Measurements from ENCODE around the gene CTXND2. TPM values are rescaled to one million over a fixed set of nuclear protein-coding genes. Genes with fewer than 3 reads are reported as not detected.

The CTXND2 gene
- total RNA-seq, 1 donor from 2014 or later = not detected

DNA sequence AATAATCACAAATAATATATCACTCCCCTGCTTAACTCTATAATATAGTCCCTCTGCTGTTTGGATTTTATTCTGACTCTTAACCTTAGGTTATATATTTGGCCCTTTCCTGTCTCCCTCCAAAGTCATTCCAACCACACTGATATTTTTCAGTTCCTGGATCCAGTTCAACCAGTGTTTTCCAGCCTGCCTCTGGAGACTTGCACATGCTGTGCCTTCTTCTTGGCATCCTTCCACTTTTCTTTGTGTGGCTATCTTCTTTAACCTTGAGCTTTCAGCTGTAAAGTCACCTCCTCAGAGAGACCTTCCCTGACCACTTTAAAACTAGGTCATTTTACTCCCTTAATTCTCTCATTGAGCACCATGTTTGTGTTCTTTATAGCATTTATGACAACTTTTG lies 68.3 kb downstream of the CTXND2 start:
- no peaks in the 10 kb centered on the region for H3K9me3 ChIP-seq
- DNase-seq = no peak
- no peak overlapping the region for H3K4me3 ChIP-seq
- TF ChIP-seq, protein P1, sequence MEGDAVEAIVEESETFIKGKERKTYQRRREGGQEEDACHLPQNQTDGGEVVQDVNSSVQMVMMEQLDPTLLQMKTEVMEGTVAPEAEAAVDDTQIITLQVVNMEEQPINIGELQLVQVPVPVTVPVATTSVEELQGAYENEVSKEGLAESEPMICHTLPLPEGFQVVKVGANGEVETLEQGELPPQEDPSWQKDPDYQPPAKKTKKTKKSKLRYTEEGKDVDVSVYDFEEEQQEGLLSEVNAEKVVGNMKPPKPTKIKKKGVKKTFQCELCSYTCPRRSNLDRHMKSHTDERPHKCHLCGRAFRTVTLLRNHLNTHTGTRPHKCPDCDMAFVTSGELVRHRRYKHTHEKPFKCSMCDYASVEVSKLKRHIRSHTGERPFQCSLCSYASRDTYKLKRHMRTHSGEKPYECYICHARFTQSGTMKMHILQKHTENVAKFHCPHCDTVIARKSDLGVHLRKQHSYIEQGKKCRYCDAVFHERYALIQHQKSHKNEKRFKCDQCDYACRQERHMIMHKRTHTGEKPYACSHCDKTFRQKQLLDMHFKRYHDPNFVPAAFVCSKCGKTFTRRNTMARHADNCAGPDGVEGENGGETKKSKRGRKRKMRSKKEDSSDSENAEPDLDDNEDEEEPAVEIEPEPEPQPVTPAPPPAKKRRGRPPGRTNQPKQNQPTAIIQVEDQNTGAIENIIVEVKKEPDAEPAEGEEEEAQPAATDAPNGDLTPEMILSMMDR (IDR thresholded peaks at IDR 0.05) = no peak
- H3K27me3 ChIP-seq = no peaks in the 10 kb centered on the region
- ATAC-seq = no peak
- no peak overlapping the region for H3K27ac ChIP-seq
- peaks cover 97% of the 10 kb centered on the region for H3K36me3 ChIP-seq
- no peaks in the 10 kb centered on the region for H3K4me1 ChIP-seq
- intact Hi-C loops (cut with DNase I) = no loop called here

DNA sequence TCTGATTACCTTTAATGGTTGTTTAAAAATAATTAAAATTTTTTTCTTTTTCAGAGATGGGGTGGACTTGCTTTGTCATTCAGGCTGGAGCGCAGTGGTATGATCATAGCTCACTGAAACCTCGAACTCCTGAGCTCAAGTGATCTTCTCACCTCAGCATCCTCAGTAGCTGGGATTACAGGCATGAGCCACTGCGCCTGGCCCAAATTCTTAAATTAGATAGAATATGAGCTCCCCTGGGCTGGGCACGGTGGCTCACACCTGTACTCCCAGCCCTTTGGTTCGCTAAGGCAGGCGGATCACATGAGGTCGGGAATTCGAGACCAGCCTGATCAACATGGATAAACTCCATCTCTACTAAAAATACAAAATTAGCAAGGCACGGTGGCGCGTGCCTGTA lies 70.7 kb downstream of the CTXND2 start:
- ATAC-seq (no peak), DNase-seq (no peak)
- no peaks in the 10 kb centered on the region for H3K27me3 ChIP-seq
- intact Hi-C loops (cut with DNase I) = no loop called here
- peaks cover 97% of the 10 kb centered on the region for H3K36me3 ChIP-seq
- TF ChIP-seq, protein P1 (IDR thresholded peaks at IDR 0.05) = no peak
- H3K4me3 ChIP-seq = no peak overlapping the region
- no peaks in the 10 kb centered on the region for H3K9me3 ChIP-seq
- no peaks in the 10 kb centered on the region for H3K4me1 ChIP-seq
- H3K27ac ChIP-seq = no peak overlapping the region

DNA sequence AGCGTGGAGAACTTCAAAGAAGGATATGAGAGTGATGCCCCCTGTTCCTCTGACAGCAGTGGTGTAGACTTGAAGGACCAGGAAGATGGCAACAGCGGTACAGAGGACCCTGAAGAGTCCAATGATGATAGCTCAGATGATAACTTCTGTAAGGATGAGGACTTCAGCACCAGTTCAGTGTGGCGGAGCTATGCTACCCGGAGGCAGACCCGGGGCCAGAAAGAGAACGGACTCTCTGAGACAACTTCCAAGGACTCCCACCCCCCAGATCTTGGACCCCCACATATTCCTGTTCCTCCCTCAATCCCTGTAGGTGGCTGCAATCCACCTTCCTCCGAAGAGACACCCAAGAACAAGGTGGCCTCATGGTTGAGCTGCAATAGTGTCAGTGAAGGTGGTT lies 73.7 kb downstream of the CTXND2 start:
- DNase-seq = no peak

DNA sequence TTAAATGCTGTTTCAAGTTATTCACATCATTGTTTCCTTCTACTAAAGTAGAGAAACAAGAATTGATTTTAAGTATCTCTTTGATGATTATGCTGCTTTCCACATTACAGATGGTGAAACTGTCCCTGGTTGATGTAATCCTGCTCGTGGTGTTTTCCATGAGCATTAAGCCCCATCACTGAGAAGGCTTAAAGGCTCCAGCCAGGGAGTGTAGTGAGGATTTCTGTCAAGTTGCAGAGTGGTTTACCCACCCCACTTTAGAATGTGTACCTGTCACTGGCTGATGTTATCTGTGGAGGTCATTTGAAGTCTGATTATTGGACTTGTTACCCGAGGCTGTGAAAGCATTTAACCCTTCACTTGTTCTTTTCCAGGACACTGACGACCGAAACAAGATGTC lies 74.8 kb downstream of the CTXND2 start:
- H3K4me1 ChIP-seq = no peaks in the 10 kb centered on the region
- DNase-seq = no peak
- no peak for ATAC-seq
- no peaks in the 10 kb centered on the region for H3K9me3 ChIP-seq
- peaks cover 99% of the 10 kb centered on the region for H3K36me3 ChIP-seq
- no peak overlapping the region for H3K4me3 ChIP-seq
- intact Hi-C loops (cut with DNase I) = no loop called here
- H3K27me3 ChIP-seq = no peaks in the 10 kb centered on the region
- TF ChIP-seq, protein P1 (IDR thresholded peaks at IDR 0.05) = no peak
- H3K27ac ChIP-seq = no peak overlapping the region

More for the DNA sequence above, 73.7 kb downstream of the CTXND2 start:
- Histone ChIP-seq H3K27me3 (no peaks in the 10 kb centered on the region), H3K36me3 (peaks cover 97% of the 10 kb centered on the region), H3K4me3 (no peak overlapping the region), H3K9me3 (no peaks in the 10 kb centered on the region), H3K4me1 (no peaks in the 10 kb centered on the region), H3K27ac (no peak overlapping the region)
- intact Hi-C loops (cut with DNase I) = no loop called here
- TF ChIP-seq, protein P1 (IDR thresholded peaks at IDR 0.05) = no peak
- ATAC-seq = no peak

Other genes starting within 250 kb of the CTXND2 start
- 32.2 TPM for gene GOLPH3L, start 190.0 kb upstream of the CTXND2 start, total RNA-seq
- 1.2 TPM for gene HORMAD1, start 166.2 kb upstream of the CTXND2 start, total RNA-seq
- gene CTSS, start 121.4 kb upstream of the CTXND2 start, total RNA-seq = 533 TPM
- gene CTSK, start 78.9 kb upstream of the CTXND2 start, total RNA-seq = 35.5 TPM
- gene ARNT, start 10.5 kb upstream of the CTXND2 start, total RNA-seq = 53.8 TPM
- gene SETDB1, start 39.2 kb downstream of the CTXND2 start, total RNA-seq = 45.8 TPM
- gene CERS2, start 87.7 kb downstream of the CTXND2 start, total RNA-seq = 354 TPM
- gene ANXA9, start 95.2 kb downstream of the CTXND2 start, total RNA-seq = 1.2 TPM
- gene MINDY1, start 119.8 kb downstream of the CTXND2 start, total RNA-seq = 26.5 TPM
- gene PRUNE1, start 121.3 kb downstream of the CTXND2 start, total RNA-seq = 18.3 TPM
- 5.2 TPM for gene BNIPL, start 149.4 kb downstream of the CTXND2 start, total RNA-seq
- gene C1orf56, start 160.6 kb downstream of the CTXND2 start, total RNA-seq = 3.9 TPM
- gene CDC42SE1, start 172.5 kb downstream of the CTXND2 start, total RNA-seq = 105 TPM
- gene MLLT11, start 173.3 kb downstream of the CTXND2 start, total RNA-seq = 0.72 TPM
- gene GABPB2, start 183.6 kb downstream of the CTXND2 start, total RNA-seq = 15.2 TPM

Measured in upper lobe of right lung (tissue), 1 donor.